ENCODE measurements around the gene FMN1.

The FMN1 gene

DNA sequence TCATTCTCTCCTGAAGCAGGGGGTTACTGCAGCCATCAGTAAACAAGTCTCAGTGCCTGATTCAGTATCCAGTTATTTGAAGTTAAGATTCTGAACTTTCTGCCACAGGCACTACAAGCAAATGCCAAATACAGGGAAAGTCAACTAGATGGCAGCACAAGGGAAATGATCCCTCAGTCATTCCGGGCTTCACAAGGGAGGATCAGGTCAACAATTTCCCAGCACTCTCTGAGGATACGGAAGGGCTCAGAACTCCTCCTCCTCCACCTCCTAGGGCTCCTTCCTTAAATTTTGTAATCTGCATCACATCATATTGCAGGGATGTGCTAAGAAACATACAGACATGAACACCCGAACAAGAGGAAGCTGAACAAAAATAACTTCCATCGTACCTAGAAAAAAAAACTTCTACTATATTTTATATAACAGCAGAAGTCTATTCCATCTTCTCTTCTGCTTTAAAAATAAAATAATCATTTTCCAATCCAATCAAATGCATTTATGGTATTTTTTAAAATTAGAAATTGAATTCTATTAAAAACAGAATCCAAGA, 187.1 kb downstream of the FMN1 start:
- DNase-seq: peak; percentile 77

- no peak for DNase-seq
These were observed 188.9 kb downstream of the FMN1 start for GRCh38 chr15:33005582-33005981.

DNA sequence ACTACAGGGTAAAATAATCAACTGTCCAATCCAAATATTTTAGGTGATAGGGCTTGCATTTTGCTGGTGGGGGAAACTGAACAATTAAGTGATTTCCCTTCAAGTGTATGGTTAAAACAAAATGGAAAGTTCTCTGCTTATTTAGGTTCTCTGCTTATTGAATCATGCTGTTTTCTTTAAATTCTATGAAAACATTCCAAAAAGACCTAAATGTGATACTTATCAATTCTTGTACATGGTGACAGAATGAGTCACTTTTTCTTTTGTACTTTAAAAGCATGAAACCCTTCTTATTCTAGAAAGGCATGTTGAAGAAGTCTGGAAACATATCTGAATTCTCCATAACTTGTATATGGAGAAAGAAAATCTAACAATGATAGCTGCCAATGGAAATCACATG, 192.6 kb downstream of the FMN1 start:
- DNase-seq: no peak

DNA sequence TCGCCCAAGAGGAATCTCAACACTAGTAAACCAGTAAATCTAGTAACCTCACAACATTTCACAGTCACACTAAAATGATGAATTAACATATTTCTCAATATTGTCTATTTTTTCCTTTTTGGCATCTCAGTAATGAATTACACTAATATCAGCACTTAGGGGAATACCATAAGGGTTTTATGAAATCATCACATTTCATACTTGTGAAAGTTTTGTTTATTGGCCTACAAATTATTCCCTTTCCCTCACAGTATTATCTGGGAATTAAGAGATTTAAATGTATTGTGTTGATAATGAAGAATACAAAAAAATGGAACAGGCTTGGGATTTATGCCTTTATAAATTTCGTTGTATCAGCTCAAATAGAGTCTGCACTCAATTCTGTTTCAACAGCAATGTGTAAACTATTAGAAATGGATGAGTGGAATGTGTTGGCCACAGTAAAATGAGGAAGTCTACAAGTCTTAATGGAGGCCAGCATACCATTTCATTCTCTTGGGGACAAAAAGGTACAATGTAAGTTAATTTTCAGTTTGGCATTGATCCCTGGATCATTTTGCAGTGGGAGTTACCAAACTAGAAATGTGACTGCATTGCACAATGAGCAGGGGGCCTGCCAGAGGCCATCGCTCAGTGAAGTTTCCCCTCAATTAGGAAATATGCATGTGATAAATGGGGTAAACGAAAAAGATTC, 195.4 kb downstream of the FMN1 start:
- DNase-seq: no peak

DNA sequence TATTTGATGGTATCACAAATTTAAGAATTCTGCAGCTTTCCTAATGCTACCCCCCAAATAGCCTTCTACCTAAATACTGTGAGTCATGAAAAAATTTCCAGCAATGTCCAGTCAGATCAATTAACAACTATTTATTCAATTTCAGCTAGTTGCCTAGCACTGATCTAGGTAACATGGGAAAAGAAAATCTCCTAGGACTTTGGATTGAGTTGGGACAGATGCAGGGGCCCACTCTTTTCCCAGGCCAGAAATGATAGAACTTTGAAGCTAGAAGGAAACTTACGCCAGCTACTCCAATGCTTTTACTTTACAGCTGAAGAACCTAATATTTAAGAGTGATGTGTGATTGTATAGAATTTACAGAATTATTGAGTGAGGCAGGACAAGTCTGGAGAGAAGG, 196.3 kb downstream of the FMN1 start:
- DNase-seq: no peak

DNA sequence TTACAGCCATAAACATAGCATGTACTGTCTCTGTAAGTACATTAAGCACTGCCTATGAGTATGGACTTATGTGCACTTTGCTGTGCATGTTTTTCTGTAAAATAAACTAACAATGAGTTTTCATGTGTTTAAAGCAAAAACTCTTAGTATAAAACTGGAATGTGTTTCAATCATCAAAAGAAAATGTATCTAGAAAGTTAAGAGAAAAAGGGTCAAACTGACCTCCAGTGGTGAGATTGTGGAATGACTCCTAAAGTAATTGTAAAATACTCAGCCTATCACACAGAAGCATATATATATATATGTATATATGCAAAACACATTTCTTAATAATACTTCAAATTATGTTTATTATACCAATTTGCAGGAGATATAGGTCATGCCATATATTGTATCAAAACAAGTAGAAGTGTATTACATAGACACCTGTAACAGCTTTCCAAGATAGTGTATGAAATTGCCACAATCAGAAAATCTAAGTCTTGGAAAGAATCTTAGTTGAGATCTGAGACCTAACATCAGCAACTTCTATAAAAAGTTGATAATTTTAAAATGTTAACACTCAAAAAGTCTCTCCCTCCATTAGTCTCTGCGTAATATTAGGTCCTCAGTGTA, 199.6 kb downstream of the FMN1 start:
- peak; percentile 67 for DNase-seq

- DNase-seq: peak; percentile 53
These were observed 201.2 kb downstream of the FMN1 start for GRCh38 chr15:32993285-32993684.

GRCh38 chr15:32991619-32992111, 202.8 kb downstream of the FMN1 start:
- no peak for DNase-seq

GRCh38 chr15:32990071-32990470, 204.4 kb downstream of the FMN1 start:
- DNase-seq: no peak

DNA sequence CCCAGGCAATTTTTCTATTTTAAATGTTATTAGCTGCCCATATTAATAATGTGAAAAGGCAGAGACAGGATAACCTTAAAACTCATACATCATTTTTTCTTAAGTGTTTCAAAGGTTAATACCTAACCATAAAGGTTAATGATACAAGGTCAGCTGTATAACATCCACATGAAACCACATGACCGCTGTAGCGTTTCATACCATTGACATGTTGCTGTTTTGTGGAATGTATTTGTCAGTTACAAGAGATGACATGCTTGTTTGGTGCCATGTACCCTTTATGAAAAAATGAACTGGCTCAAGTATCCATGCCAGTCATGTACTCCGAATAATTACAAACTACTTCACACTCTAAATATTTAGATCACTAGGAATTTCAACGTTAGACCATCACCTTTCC, 207.4 kb downstream of the FMN1 start:
- DNase-seq: no peak

DNA sequence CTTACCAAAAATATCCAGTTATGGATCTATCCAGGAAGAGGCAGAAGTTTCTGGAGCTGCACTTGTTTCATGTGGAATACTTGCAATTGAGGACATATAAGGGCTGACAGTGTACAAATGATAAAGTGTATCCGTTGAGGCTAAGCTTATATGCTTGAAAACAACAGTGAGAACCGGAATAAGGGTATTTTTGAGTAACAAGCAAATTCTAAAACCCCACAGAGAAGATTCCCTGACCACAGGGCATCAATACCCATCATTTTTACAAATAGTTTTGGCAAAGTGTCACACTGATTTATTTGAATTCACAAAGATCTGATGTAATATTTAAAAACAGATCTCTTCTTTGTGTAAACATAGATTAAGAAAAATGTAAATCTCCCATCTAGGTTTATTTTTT, 208.4 kb downstream of the FMN1 start:
- DNase-seq: no peak

GRCh38 chr15:32983679-32984078, 210.8 kb downstream of the FMN1 start:
- DNase-seq: no peak

DNA sequence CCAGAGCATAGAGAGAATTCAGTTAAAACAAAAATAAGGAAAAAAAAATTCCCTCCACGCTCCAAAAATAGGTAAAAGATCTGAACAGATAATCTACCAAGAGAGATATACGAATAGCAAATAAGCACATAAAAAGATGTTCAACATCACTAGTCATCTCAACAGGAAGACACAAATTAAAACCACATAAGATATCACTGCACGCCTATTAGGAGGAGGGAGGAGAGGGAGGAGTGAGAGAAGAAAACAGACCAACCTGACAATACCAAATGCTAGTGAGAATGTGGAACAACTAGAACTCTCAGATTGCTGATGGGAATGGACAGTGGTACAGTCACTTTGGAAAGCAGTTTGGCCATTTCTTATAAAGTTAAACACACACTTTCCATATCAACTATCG, 212.5 kb downstream of the FMN1 start:
- no peak for DNase-seq

DNA sequence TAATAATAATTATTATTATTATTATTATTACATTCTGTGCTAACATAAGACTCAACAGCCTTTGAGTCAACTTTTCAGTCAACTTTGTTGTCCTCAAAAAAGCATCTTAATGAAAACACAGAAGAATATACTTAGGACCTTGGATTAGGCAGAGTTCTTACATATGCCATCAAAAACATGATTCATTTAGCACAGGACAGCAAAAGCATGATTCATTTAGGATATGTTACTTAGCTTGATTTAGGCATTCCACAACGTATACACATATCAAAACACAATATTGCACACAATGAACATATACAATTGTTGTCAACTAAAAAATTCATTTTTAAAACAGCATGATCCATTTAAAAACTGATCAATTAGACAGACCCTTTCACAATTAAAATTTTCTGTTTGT, 213.0 kb downstream of the FMN1 start:
- peak; percentile 76 for DNase-seq

- peak; percentile 94 for DNase-seq
These were observed 214.8 kb downstream of the FMN1 start for GRCh38 chr15:32979710-32980109.

DNA sequence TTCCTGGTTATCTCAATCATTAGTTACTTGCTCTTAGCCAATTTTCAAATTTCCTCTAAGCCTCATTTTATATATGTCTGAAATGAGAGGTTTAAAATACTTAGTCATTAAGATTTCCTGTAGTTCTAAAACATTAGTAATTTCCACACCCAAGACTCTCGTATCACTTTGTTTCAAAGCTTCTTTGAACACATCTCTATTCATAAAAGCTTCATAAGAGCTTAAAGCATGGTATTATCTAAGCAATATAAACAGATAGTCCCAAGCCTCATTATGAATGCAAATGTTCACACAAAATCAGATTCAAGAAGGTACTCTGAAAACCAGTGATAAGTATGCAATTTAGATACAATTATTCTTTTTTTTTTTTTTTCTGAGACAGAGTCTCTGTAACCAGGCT, 217.0 kb downstream of the FMN1 start:
- DNase-seq: no peak

GRCh38 chr15:32974691-32975090, 219.8 kb downstream of the FMN1 start:
- peak; percentile 44 for DNase-seq

DNA sequence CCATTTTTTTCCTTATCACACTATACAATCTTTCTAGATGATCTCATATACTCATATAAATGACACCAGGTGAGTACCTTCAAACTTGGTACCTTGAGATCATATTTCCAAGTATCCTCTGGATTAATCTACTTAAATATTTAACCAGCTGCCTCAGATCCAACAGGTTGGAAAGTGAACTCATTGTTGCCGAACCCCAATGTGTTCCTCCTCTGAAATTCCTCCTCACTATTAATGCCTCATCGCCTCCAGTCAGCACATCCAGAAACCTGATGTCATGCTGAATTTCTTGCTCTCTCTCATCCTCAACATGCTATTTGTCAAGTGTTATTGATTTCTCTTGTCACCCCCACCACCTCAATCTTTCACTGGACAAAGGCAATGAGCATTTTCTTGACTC, 221.8 kb downstream of the FMN1 start:
- no peak for DNase-seq

GRCh38 chr15:32970847-32971246, 223.7 kb downstream of the FMN1 start:
- no peak for DNase-seq

GRCh38 chr15:32967521-32967920, 227.0 kb downstream of the FMN1 start:
- DNase-seq: no peak

- no peak for DNase-seq
These were observed 228.0 kb downstream of the FMN1 start for GRCh38 chr15:32966512-32966911.

DNA sequence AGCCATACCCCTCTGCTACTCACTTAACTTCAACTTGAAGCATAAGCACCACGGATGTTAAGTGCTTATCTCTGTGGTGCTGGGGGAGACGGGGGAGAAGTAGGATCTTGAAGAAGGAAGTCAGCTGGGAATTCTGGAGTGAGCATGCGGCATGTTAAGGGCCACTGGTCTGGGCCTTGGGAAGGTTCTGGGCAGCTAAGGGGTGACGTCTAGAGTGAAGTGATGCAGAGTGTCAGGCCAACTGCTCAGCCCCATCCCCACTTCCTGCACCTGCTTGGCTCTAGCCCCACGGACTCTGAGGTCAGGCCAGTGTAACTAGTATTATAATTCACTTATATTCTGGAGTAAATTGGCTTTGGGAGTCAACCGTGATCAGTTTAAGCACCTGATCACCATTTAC, 228.6 kb downstream of the FMN1 start:
- DNase-seq: no peak

DNA sequence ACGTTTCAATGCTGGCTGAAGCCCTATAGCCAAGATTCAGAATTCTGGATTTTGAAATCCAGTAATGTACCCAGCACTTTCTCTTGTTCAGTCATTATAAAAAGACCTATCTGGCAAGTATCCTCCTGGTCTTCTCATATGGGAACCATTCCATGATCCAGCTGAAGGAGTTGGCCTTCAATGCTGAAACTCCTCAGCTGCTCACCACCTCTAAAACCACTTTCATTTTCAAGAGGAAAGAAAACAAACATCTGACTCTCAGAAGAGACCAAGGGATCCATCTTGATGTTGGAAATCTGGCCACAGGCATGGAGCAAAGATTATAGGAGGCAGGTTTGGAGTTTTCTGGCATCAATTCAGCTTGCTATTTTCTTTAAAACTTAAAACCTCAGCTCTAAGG, 235.4 kb downstream of the FMN1 start:
- peak; percentile 34 for DNase-seq

- no peak for DNase-seq
These were observed 237.3 kb downstream of the FMN1 start for GRCh38 chr15:32957219-32957618.

GRCh38 chr15:32956711-32957110, 237.8 kb downstream of the FMN1 start:
- DNase-seq: no peak
